SHP77 treated with DMSO at 0.1 percent for 48 hours (cell line): ENCODE data around the gene GAREM1.

Source experiments
- DNase-seq: peaks from one replicate; lab custom pipeline; 2025; lab: John Stamatoyannopoulos, UW

GAREM1 gene

DNA sequence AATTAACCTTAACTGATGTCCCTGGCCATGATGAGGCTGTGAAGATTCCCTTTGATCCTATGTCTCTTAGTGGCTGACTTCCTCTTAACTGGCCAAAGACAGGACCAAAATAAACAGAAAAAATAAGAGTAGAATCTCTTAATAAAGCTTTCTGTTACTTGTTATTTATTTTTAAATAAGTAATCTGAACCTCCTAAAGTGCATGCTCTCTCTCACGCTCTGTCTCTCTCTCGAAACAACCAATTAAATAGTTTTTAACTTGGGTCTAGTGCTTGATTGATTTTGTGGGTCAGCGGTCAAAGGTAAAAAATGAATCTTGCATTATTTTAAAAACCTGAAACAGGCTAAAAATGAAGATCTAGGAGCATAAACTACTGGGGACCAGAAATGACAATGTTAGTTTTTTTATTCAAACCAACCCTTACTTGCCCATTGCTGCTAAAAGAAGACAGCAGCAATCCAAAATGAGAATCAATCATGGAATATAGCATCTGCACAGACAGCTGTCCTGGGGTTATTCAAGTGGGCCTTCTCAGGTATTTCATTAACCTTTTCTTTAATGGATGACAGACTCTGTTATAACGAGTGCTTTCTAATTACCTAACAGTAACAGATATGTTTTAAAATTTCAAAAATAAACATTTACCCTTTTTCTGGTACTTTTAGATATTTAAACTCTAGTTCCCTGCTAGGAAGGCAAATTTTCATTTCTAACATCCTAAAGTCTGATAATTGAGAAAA lies 11.2 kb downstream of the GAREM1 start:
- no peak for DNase-seq

DNA sequence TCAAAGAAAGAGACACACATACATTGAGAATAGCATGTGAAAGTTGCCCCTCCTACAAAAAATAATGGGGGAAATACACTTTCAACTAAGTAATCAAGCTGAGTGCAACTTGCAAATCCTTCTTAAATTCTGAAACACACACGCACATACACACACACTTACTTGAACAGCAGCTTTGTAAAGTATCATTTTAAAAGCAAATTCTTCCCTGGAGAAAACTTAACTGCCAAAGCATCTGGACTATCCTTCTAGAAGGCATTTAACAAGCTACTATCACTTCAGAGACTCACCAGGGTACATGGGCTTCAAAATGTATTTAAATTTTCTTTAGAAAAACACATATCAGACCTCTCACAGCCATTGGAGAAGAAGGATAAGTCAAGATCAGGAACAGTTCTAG lies 15.3 kb downstream of the GAREM1 start:
- no peak for DNase-seq

DNA sequence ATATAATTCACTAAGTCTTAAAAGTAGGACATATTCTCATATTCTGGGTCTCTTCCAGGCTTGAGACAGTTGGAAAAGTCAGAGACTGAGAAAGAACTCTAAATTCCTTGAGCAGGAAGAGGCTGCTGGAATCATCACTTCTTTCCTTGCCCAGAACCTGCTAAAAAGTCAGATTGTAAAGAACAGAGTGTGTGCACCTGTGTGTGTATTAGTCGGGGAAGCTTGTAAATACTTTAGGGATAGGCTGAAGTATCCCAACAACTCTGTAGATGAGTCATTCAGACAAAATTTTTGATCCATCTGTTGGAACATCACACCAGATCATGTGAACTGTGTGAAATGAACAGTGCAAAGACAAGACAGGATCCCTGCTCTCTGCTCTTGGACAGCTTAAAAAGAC lies 16.1 kb downstream of the GAREM1 start:
- DNase-seq: no peak

DNA sequence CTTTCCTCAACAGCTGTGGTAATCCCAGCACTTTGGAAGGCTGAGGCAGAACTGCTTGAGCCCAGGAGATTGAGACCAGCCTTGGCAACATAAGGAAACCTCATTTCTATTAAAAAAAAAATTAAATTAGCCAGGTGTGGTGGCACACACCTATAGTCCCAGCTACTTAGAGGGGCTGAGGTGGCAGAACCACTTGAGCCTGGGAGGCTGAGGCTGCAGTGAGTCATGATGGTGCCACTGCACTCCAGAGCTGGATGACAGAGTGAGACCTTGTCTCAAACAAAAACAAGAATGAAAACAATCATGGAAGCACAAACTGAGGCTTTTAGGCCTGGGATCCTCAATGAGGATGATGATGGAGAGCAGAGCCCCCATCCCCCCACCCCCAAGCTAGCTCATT lies 19.8 kb downstream of the GAREM1 start:
- DNase-seq: no peak

DNA sequence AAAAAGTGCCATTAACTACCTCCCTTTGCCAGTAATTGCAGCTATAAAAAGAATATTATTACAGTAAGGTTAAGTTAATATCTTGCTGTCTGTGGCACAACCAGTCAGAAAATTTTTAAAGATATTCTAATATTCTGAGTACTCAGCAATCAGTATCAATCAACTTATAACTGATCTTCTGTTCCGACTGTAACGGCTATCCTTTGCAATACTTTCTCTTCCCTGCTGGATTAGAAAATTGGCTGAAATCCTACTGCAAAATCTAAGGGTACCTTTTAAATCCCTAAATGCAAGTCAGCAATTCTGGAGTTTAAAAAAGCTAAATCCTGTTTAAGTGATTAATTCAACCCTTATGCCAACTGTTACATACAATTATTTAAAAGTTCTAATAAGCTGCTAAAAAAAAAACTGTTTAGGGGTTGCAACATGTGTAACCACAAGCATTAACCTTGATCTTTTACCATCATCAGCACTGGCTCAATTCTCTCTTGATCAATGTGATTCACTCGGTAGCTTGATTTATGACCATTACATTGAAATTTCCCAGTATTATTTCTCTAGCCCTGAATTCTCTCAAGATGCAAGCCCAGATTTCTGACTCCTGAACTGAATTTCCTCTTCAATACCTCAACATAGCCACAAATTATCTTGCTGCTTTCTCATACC lies 20.5 kb downstream of the GAREM1 start:
- no peak for DNase-seq

DNA sequence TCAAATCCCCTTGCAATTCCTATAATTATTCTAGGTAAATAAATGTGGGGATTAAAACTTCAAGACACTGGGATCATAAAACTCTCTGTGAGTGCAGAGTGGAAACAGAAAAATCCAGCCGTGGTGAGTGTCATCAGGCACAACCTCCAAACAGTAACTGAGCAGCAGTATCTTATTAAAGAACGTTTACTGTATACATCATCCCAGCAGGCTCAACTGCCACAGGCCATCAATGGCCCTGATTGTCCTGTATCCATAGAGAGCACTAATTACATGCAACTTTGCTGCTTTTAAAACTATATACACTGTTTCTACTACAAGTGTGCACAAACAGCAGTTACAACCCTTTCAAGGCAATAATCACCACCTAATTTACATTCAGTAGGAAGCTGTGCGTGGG lies 23.9 kb downstream of the GAREM1 start:
- no peak for DNase-seq

DNA sequence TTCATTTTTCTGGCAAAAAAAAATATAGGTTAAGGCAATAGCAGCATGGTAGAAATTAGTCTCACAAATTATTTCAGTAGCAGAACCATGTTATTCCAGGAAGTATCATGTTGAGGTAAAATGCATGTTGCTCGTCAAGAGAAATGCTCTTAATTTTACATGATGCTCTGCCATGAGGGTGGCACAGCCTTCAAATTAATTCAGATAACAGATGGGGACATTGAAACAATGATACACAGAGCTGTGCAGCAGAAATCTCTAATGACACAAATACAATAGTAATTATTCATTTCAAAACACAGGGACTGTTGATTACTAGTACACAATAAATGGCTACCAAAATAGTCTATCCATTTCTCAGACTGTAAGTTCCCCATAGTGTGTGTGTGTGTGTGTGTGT lies 24.8 kb downstream of the GAREM1 start:
- no peak for DNase-seq

DNA sequence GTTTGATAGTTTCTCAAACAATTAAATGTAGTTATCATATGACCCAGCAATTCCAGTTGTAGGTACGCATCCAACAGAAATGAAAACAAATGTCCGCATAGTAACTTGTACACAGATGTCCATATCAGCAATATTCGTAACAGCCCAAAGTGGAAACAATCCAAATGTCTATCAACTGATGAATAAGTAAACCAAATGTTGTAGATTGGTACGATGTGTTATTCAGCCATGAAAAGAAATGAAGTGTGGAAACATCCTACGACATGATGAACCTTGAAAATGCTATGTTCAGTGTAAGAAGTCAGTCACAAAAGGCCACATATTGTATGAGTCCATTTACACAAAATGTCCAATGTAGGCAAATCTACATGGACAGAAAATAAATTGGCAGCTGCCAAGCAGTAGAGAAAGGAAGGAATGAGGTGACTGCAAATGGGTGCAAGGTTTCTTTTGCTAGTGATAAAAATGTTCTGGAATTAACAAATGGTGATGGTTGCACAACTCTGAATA lies 26.9 kb downstream of the GAREM1 start:
- DNase-seq: no peak

DNA sequence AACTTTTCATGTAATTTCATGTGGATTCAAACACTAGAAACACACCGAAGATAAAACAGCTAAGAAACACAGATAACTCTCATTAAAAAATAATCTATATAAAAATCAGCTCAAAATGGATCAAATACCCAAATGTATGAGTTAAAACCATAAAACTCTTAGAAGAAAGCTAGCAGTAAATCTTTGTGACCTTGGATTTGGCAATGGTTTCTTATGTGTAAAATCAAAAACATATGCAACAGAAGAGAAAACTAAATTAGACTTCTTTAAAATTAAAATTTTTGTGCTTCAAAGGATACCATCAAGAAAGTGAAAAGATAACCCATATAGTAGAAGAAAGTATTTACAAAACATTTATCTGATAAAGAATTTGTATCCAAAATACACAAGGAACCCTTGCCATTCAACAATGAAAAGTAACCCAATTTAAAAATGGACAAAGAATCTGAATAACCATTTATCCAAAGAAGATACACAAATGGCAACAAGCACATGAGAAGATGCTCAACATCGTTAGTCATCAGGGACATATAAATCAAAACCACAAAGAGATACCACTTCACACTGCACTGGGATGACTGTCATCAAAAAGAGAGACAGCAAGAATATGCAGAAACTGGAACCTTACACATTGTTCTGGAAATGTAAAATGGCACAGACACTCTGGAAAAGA lies 27.5 kb downstream of the GAREM1 start:
- DNase-seq: no peak

DNA sequence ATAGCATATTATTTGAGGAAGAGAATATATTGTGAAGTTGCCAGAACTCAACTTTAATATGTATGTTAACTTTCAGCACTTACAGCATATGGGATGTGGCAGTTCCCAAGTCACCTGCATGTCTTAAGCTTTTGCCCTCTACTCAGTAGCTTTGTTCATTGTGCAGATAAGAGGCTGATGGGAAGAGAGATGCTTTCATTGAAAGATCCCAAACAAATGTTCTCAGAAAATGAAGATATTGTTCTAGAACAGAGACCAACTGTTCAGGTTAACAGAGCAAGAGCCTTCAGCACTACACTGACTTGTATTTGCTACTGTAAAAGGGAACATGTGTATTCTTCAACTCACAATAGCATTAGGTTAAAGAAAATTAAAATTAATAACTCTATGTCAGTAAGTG lies 28.1 kb downstream of the GAREM1 start:
- DNase-seq: no peak

DNA sequence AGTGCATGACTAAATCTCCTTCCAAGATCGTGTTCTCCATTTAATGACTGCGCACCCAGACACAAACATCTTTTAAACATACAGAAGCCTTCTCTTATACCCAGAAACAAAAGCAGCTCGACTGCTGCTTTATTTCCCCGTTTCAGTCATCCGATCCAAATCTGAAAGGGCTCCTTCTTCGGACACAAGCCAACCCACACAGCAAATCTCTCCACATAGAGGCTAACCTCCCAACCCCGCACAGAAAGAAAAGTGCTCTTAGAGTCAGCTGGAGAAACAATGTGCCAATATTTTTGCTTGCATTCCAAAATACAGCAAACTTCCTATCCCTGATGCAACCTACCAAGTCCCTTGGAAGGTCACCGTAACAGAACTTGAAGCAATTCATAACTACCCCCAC lies 29.1 kb downstream of the GAREM1 start:
- DNase-seq: no peak

DNA sequence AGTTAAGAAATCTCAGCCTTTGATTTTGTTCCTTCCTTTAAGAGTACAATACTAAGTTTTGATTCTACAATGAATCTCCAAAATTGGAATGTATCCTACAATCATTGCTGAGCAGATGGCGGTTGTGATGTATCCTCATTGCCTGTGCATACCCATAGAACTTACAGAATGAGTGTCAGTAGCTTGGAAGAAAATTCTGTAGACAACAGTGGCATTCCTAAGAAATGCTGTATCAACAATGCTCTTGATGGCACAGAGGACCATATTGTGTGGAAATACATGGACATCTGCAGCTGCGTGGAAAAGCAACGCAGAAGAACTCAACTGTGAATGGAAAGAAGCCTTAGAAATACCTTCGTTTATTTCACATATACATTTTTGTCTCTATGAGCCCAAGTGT lies 30.2 kb downstream of the GAREM1 start:
- DNase-seq: no peak

DNA sequence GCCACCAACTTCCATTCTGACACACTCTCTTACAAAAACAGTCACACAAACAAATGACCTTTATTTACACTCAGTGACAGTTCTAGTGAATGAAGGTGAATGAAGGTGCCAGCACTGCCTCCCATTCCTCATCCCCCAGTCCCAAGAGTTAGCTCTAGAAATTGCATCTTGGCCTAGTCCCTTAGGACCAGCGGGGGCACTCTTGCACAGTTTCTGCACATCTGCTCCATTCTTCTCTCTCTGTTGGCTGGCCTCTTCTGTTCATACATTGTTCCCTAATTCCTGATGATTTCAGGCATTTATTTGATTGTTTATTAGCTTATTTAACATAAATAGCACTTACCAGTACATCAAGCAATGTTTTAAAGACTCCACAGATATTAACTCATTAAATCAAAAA lies 30.9 kb downstream of the GAREM1 start:
- DNase-seq: no peak

DNA sequence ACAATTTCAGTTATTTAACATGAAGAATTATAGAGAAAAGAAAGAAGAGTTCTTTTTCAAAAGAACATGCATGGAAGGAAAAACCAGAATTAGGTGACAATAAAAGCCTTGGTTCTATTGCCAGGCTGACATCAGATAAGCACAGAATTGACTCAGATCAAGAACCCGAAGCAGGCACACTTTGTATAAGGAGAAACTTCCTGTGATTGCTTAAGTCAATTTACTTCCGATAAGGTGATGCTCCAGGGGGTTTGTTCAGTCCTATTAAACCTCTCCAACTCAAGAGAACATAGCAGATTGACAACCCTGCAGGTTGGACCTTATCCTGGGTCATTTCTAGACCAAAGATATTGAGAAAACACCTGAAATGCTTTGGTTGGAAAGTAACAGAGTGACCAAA lies 31.4 kb downstream of the GAREM1 start:
- DNase-seq: no peak

DNA sequence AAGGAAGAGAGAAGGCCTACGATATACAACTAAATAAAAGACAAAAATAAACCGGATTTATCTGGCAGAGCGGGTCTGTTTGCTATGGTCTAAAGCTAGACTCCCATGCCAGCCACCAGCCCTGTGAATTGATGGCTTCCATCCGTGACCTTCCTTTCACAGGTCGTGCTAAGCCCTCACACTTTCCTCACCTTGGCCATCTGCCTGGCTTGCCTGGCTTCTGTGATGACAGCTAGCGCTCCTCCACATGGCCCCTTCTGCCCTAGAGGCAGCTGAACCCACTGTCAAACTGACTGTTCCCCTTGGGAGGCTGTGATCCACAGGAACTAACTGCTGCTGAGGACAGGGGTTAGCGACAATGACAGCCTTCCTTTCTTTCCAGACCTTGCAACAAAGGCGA lies 32.5 kb downstream of the GAREM1 start:
- DNase-seq: peak; percentile 37

DNA sequence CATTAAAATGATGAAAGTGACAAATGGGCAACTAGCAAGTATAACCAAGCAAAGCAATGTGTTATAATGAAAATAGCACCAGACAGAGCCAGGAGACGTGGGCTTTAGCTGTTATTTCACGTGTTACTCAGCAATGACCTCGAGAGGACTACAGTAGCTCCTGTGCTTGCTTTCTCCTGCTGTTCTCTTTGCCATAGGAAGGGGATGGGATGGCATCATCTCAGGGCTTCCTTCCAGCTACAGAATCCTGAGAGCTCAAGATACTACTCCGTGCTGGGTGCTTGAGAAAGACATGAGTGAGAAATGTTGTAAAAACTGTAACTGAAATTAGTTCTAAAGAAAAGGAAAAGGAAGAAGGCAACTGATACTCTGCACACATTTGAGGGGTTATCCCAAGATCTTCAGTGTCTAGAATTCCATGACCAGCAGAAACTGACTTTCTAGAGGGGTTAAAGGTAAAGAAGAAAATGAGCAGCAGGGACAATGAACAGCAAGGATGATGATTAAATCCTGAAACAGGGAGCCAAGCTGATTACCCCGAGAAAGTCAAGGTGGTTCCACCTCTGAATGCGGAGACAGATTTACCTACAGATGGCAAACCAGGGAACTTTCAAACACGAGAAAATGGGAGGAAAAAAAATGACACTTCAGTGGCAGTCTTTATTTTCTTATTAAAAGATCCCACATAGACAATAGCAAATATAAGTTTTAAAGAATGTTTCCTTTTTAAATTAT lies 33.4 kb downstream of the GAREM1 start:
- no peak for DNase-seq

DNA sequence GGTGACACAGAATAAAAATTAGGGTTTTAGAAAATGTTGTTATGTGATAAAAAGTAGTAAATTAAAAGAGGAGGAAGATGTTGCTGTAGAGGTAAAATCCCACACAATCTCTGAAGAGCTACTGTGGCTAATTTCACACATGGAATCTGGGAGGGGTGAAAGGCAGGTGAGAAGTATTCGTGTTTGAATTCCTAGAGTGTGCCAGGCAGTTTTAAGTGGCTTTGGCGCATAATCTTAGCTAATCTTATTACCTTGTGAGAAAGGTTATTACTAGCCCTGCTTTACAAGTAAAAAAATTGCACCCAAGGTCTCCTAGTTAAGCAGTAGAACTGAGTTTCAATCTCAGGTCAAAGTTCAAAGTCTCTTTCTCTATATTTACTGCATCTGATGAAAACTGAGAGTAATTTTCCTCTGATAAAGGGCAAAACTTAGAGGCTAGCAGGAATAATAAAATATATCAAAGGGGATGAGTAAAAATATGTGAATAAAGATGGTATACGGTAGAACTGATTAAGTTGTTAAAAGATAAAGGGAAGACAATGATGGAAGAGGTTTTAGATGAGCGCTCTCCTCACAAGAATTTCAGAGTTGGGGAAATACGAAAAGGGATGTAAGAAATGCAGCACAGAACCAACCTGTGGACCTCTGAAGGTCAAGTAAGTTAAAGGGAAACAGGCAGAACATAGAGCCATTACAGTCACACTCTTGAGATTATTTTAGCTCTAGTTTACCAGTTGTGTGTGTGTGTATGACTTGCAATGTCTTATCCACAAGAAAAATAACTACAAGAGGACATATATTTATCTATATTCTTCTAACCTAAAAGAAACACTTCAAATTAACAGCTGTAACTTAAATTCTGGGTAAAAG lies 34.8 kb downstream of the GAREM1 start:
- DNase-seq: no peak

DNA sequence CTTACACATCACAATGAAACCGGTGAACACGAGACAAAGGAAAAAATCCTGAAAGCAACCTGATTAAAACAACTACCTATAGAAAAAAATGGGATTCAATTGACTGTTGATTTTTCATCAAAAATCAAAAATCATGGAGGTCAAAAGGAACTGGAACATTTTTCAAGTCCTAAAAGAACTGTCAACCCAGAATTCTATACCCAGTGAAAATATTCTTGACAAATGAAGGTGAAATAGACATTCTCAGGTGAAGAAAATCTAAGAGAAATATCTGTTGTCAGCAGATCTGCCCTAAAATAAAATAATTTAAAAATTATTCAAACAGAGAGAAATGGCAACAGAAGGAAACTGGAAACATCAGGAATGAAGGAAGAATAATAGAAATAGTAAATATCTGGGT lies 38.9 kb downstream of the GAREM1 start:
- DNase-seq: no peak

DNA sequence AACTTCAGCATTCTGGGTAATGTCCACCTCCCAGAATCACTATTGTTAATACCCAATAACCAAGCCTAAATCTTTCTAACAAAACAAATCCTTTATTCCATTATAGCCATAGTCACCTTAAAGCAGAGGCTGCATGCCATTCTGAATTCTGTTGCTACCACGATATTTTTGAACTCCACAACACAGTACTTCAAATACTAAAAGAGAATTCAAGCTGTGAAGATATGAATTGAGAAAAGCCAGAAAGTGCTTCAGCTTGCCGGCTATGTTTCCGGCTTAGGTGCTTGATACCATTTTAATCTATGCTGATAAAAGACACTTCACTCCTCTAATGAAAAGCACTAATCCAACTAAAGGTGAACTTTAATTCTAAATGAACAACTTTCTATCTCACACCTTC lies 41.3 kb downstream of the GAREM1 start:
- DNase-seq: no peak

DNA sequence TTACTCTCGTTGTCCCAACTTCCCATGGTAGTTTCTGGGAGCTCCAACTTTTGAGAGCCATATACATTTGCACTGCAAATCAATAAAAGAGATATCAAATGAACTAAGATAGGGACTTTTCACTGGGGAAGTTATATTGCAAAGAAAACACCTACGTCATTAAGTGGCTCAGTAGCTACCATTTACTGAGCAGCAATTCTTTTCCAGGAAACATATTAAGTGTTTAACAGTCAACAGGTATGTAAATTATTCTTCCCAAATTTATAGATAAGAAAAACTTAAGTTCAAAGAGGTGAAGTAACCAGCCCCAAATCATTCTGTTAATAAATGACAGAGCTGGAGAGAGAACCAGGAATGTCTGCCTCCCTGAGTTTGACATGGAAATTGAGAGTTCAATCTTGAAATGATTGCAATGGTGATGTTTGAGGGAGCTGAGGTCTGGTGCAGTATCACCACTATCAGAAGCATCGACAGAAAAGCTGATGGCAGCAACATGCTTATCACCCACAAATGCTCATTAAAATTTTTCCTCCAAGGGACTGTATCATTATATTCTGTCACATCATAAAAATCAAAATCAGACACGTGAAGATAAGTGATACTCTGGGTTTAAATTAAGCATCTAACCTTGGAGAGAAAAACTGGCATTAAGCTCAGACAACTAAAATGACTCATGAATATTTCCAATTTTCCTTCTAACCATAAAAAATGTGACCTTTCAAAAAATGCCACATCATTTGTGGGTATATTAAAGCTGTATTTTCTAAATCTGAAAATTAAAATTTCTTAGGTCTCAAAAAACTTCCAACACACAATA lies 43.4 kb downstream of the GAREM1 start:
- DNase-seq: no peak

DNA sequence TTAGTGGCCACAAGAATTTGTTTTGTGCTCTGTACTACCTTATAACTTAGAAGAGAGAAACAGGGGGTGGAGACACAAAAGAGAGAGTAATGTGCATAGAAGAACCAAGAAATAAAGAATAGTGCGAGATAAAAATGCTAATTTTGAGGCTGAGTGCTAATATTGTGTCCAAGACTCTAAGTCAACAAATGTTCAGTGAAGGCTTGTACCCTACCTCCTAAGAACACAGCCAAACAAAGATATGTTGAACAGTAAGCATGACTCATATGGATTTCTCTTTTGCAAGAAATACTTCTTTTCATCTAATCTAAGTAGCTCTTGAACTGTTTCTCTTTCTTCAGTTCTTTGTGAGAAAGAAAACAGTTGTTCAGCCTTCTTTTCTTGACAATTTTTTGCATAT lies 45.2 kb downstream of the GAREM1 start:
- DNase-seq: no peak
